H9 (cell line): ENCODE data around the gene FAM161A. TPM values are rescaled to one million over a fixed set of nuclear protein-coding genes. Genes with fewer than 3 reads are reported as not detected.

Experiments
- DNase-seq: peaks from one replicate; pipeline ENCODE4 v3.0.0-alpha.2; 2017
- H2AFZ ChIP-seq: one replicate; pipeline ENCODE4 v1.6.1; 2013; ENCODE audit warnings: mild to moderate bottlenecking, low read length, control low read depth, moderate library complexity
- H2AK5ac ChIP-seq: 2 replicates; pipeline ENCODE4 v1.6.1; 2013; ENCODE audit warnings: low read length, control low read depth, mixed read lengths; ENCODE audit not compliant: insufficient read length
- H2BK120ac ChIP-seq: one replicate; pipeline ENCODE4 v1.6.1; 2013; ENCODE audit warnings: low read depth, mild to moderate bottlenecking, low read length, control low read depth, inconsistent platforms; ENCODE audit not compliant: poor library complexity, severe bottlenecking
- H2BK12ac ChIP-seq: 2 replicates; pipeline ENCODE4 v1.6.1; 2013; ENCODE audit warnings: low read length, control low read depth, mixed read lengths, low read depth; ENCODE audit not compliant: insufficient read length
- H2BK15ac ChIP-seq: 2 replicates; pipeline ENCODE4 v1.6.1; 2013; ENCODE audit warnings: low read depth, low read length, control low read depth
- H2BK20ac ChIP-seq: one replicate; pipeline ENCODE4 v1.6.1; 2013; ENCODE audit warnings: low read depth, mild to moderate bottlenecking, low read length, control low read depth, inconsistent platforms; ENCODE audit not compliant: poor library complexity, severe bottlenecking
- H2BK5ac ChIP-seq: 2 replicates; pipeline ENCODE4 v1.6.1; 2013; ENCODE audit warnings: low read length, control low read depth, mixed read lengths; ENCODE audit not compliant: insufficient read length
- H3K14ac ChIP-seq: 2 replicates; pipeline ENCODE4 v1.6.1; 2013; ENCODE audit warnings: low read length, control low read depth; ENCODE audit not compliant: insufficient read depth
- H3K18ac ChIP-seq: 2 replicates; pipeline ENCODE4 v1.6.1; 2013; ENCODE audit warnings: low read depth, mild to moderate bottlenecking, mixed read lengths, low read length, control low read depth; ENCODE audit not compliant: insufficient read length
- H3K23ac ChIP-seq: 2 replicates; pipeline ENCODE4 v1.6.1; 2013; ENCODE audit warnings: low read length, control low read depth, mixed read lengths, low read depth; ENCODE audit not compliant: insufficient read length
- H3K23me2 ChIP-seq: 2 replicates; pipeline ENCODE4 v1.6.1; 2013; ENCODE audit warnings: low read depth, mild to moderate bottlenecking, mixed read lengths, low read length, control low read depth; ENCODE audit not compliant: insufficient read length, poor library complexity, severe bottlenecking
- H3K27ac ChIP-seq: 2 replicates; pipeline ENCODE4 v1.5.1; 2013; ENCODE audit warnings: low read length, control low read depth, mixed read lengths, low read depth; ENCODE audit not compliant: insufficient read length
- H3K27me3 ChIP-seq: 2 replicates; pipeline ENCODE4 v1.6.1; 2013; ENCODE audit warnings: low read length, control low read depth, inconsistent platforms; ENCODE audit not compliant: insufficient read depth
- H3K4ac ChIP-seq: 2 replicates; pipeline ENCODE4 v1.6.1; 2013; ENCODE audit warnings: low read depth, mild to moderate bottlenecking, control low read depth, inconsistent platforms, low read length, moderate library complexity
- H3K4me1 ChIP-seq: 2 replicates; pipeline ENCODE4 v1.6.1; 2013; ENCODE audit warnings: low read length, control low read depth, inconsistent platforms; ENCODE audit not compliant: insufficient read depth
- H3K4me2 ChIP-seq: 2 replicates; pipeline ENCODE4 v1.6.1; 2013; ENCODE audit warnings: low read length, control low read depth, mixed read lengths; ENCODE audit not compliant: insufficient read length, insufficient read depth
- H3K56ac ChIP-seq: 2 replicates; pipeline ENCODE4 v1.6.1; 2013; ENCODE audit warnings: low read depth, mild to moderate bottlenecking, mixed read lengths, low read length, control low read depth; ENCODE audit not compliant: insufficient read length
- H3K79me1 ChIP-seq: 2 replicates; pipeline ENCODE4 v1.6.1; 2013; ENCODE audit warnings: low read depth, mild to moderate bottlenecking, moderate library complexity, low read length, control low read depth, inconsistent platforms; ENCODE audit not compliant: insufficient read depth, poor library complexity, severe bottlenecking
- H3K79me2 ChIP-seq: 2 replicates; pipeline ENCODE4 v1.6.1; 2013; ENCODE audit warnings: low read length, control low read depth, inconsistent platforms; ENCODE audit not compliant: insufficient read depth
- H3K9ac ChIP-seq: 2 replicates; pipeline ENCODE4 v1.6.1; 2013; ENCODE audit warnings: low read length, control low read depth, mixed read lengths; ENCODE audit not compliant: insufficient read length; ENCODE audit errors: extremely low read depth
- H3K9me3 ChIP-seq: one replicate; pipeline ENCODE4 v1.6.1; 2013; ENCODE audit warnings: low read depth, low read length, inconsistent platforms; ENCODE audit not compliant: control insufficient read depth
- H3T11ph ChIP-seq: one replicate; pipeline ENCODE4 v1.6.1; 2013; ENCODE audit warnings: mild to moderate bottlenecking, low read length, control low read depth, inconsistent platforms
- H4K20me1 ChIP-seq: one replicate; pipeline ENCODE4 v1.6.1; 2013; ENCODE audit not compliant: control insufficient read depth, insufficient read length, insufficient read depth
- H4K5ac ChIP-seq: 2 replicates; pipeline ENCODE4 v1.6.1; 2013; ENCODE audit warnings: low read depth, mild to moderate bottlenecking, mixed read lengths, low read length, control low read depth; ENCODE audit not compliant: insufficient read length
- H4K8ac ChIP-seq: replicated peaks from 2 replicates; pipeline ENCODE4 v1.6.1; 2013; ENCODE audit warnings: low read length, control low read depth, mixed read lengths, low read depth; ENCODE audit not compliant: insufficient read length
- H4K91ac ChIP-seq: 2 replicates; pipeline ENCODE4 v1.6.1; 2013; ENCODE audit warnings: low read depth, mild to moderate bottlenecking, moderate library complexity, mixed read lengths, low read length, control low read depth; ENCODE audit not compliant: insufficient read length
- H3K27ac Mint-ChIP-seq, 3 experiments: 2 replicates in 2 of 3; 3 replicates in 1 of 3; pipeline ENCODE4 v1.8.0; 2020 to 2021; ENCODE audit warnings: mixed read lengths in 3 of 3, mild to moderate bottlenecking in 1 of 3, moderate library complexity in 1 of 3
- H3K27me3 Mint-ChIP-seq: 2 replicates; pipeline ENCODE4 v1.8.0; 2021; ENCODE audit warnings: low read depth, mild to moderate bottlenecking, moderate library complexity, mixed read lengths
- H3K36me3 Mint-ChIP-seq, 3 experiments: 2 replicates in 2 of 3; 3 replicates in 1 of 3; pipeline ENCODE4 v1.8.0; 2020 to 2021; ENCODE audit warnings: low read depth in 3 of 3, mixed read lengths in 3 of 3; ENCODE audit not compliant: insufficient read depth in 1 of 3
- H3K4me1 Mint-ChIP-seq, 2 experiments: 2 replicates each; pipeline ENCODE4 v1.8.0; 2020; ENCODE audit warnings: mixed read lengths in 2 of 2
- H3K4me3 Mint-ChIP-seq, 2 experiments: 2 replicates in 1 of 2; 3 replicates in 1 of 2; pipeline ENCODE4 v1.8.0; 2020 to 2021; ENCODE audit warnings: mild to moderate bottlenecking in 2 of 2, mixed read lengths in 2 of 2, moderate library complexity in 1 of 2
- H3K9me3 Mint-ChIP-seq, 2 experiments: 2 replicates in 1 of 2; 3 replicates in 1 of 2; pipeline ENCODE4 v1.8.0; 2020; ENCODE audit warnings: mild to moderate bottlenecking in 2 of 2, mixed read lengths in 2 of 2, moderate library complexity in 1 of 2
- CTCF ChIP-seq: fragments of 200-600 bp; sonication (generic); conservative IDR thresholded peaks from 3 replicates; pipeline ENCODE4 v1.8.0; 2021; ENCODE audit warnings: antibody characterized with exemption, mild to moderate bottlenecking
- WGBS: extraction: QIAGEN DNeasy Blood & Tissue Kit; methylation state at CpG from one replicate; pipeline ENCODE4 v1.1.7; 2013; ENCODE audit warnings: missing lambda C conversion rate, low lambda C conversion rate, mixed read lengths; ENCODE audit not compliant: insufficient read length; ENCODE audit errors: extremely low coverage; 5-methylcytosine and 5-hydroxymethylcytosine counted together
- total RNA-seq: library from RNA; stranded (reverse); gene quantifications from 2 replicates; pipeline ENCODE4 v1.2.1, GENCODE V29; 2021

Gene FAM161A
- total RNA-seq, 1 experiment from 2014 or later: 15.8 TPM

- H3K79me2 ChIP-seq: no peaks in the 10 kb centered on the region
- no peaks in the 10 kb centered on the region for H3K4me1 ChIP-seq
- no peaks in the 10 kb centered on the region for H3K23me2 ChIP-seq
- Mint-ChIP-seq H3K4me1 (no peaks in the 10 kb centered on the region), H3K4me3 (no peak overlapping the region), H3K36me3 (no peaks in the 10 kb centered on the region), H3K27me3 (no peaks in the 10 kb centered on the region), H3K27ac (no peak overlapping the region), H3K9me3 (no peaks in the 10 kb centered on the region)
- peak; percentile 48 for TF ChIP-seq CTCF
- WGBS: no CpG with 5 or more reads among the region's 2 CpGs
- H4K20me1 ChIP-seq: no peaks in the 10 kb centered on the region
- H3K27me3 ChIP-seq: no peaks in the 10 kb centered on the region
- H3K9me3 ChIP-seq: no peaks in the 10 kb centered on the region
- no peak overlapping the region for H3K9ac ChIP-seq
- no peak overlapping the region for H2BK5ac ChIP-seq
- no peak overlapping the region for H4K8ac ChIP-seq
- no peaks in the 10 kb centered on the region for H3K79me1 ChIP-seq
- no peak overlapping the region for H3K18ac ChIP-seq
- no peak overlapping the region for H3K4ac ChIP-seq
- no peak overlapping the region for H3K56ac ChIP-seq
- H2AK5ac ChIP-seq: no peak overlapping the region
- H2BK120ac ChIP-seq: no peak overlapping the region
- no peak overlapping the region for H2AFZ ChIP-seq
- no peak overlapping the region for H3T11ph ChIP-seq
- no peak for DNase-seq
- no peak overlapping the region for H2BK12ac ChIP-seq
- H3K23ac ChIP-seq: no peak overlapping the region
- H4K5ac ChIP-seq: no peak overlapping the region
- H3K14ac ChIP-seq: no peak overlapping the region
- H3K27ac ChIP-seq: no peak overlapping the region
- no peak overlapping the region for H2BK20ac ChIP-seq
- H3K4me2 ChIP-seq: no peak overlapping the region
- H4K91ac ChIP-seq: no peak overlapping the region
- no peak overlapping the region for H2BK15ac ChIP-seq
Measured at GRCh38 chr2:61898810-61899209, 45.0 kb upstream of the FAM161A start.
